CD4-positive, alpha-beta T cell (primary cell): ENCODE measurements around the gene AQR. TPM values are rescaled to one million over a fixed set of nuclear protein-coding genes. Genes with fewer than 3 reads are reported as not detected.

ENCODE experiments used
- ATAC-seq: fragments of 200-7000 bp; cut with Tn5 transposase; one replicate; pipeline ENCODE4 v1.10.0; 2022; ENCODE audit warnings: mild to moderate bottlenecking; ENCODE audit not compliant: poor library complexity
- CTCF ChIA-PET: fragments of 350-600 bp; sonication (Branson Sonifier 250); formaldehyde crosslinking; loops from one replicate; lab custom pipeline; 2021; ENCODE audit warnings: antibody characterized with exemption, inconsistent platforms; lab: Charles Lee
- POLR2A ChIA-PET: fragments of 350-600 bp; sonication (Branson Sonifier 250); formaldehyde crosslinking; loops from one replicate; lab custom pipeline; 2021; ENCODE audit warnings: antibody characterized with exemption, inconsistent platforms; lab: Charles Lee
- DNase-seq, 14 experiments: peaks; one replicate each; pipeline ENCODE4 v3.0.0-alpha.2; 2013 to 2020; ENCODE audit warnings: mixed read lengths in 2 of 14
- H3K27ac ChIP-seq, 2 donors: one replicate each; pipeline versions ENCODE4 v1.5.1 to v1.7.0; 2013; ENCODE audit warnings: low read length in 2 of 2, low read depth in 1 of 2, mild to moderate bottlenecking in 1 of 2
- H3K27me3 ChIP-seq, 2 experiments: 1 replicate in 1 of 2; 2 replicates in 1 of 2; pipeline versions ENCODE4 v1.6.1 to v1.7.0; 2013; ENCODE audit warnings: low read length in 2 of 2, control low read depth in 1 of 2, mild to moderate bottlenecking in 1 of 2, moderate library complexity in 1 of 2; ENCODE audit not compliant: insufficient read depth in 2 of 2, control insufficient read depth in 1 of 2
- H3K36me3 ChIP-seq: one replicate; pipeline ENCODE4 v1.6.1; 2013; ENCODE audit warnings: low read length, control low read depth; ENCODE audit not compliant: insufficient read depth
- H3K4me1 ChIP-seq: one replicate; pipeline ENCODE4 v1.6.1; 2013; ENCODE audit warnings: low read length, control low read depth; ENCODE audit not compliant: insufficient read depth
- H3K4me3 ChIP-seq: one replicate; pipeline ENCODE4 v1.5.1; 2013; ENCODE audit warnings: mild to moderate bottlenecking, low read length, moderate library complexity
- H3K9me3 ChIP-seq, 2 experiments: 1 replicate in 1 of 2; 2 replicates in 1 of 2; pipeline versions ENCODE4 v1.6.1 to v1.7.0; 2013; ENCODE audit warnings: low read length in 2 of 2, mild to moderate bottlenecking in 2 of 2, control low read depth in 1 of 2, moderate library complexity in 1 of 2; ENCODE audit not compliant: control insufficient read depth in 1 of 2, insufficient read depth in 1 of 2
- H3K27ac Mint-ChIP-seq: one replicate; pipeline ENCODE4 v1.8.0; 2020; ENCODE audit warnings: mixed read lengths
- H3K27me3 Mint-ChIP-seq: one replicate; pipeline ENCODE4 v1.8.0; 2021; ENCODE audit warnings: mixed read lengths
- H3K36me3 Mint-ChIP-seq: one replicate; pipeline ENCODE4 v1.8.0; 2021; ENCODE audit warnings: low read depth, mixed read lengths
- H3K4me1 Mint-ChIP-seq: one replicate; pipeline ENCODE4 v1.8.0; 2021; ENCODE audit warnings: low read depth, mixed read lengths
- H3K4me3 Mint-ChIP-seq: one replicate; pipeline ENCODE4 v1.8.0; 2020; ENCODE audit warnings: mild to moderate bottlenecking, mixed read lengths
- H3K9me3 Mint-ChIP-seq: one replicate; pipeline ENCODE4 v1.8.0; 2020; ENCODE audit warnings: mixed read lengths
- intact Hi-C, 2 experiments: fragments of 100-400 bp; cut with DNase I in 1 of 2; cut with micrococcal nuclease in 1 of 2; formaldehyde crosslinking; loops; one replicate each; pipeline versions ENCODE4 v1.15.1 to v1.9.0; 2023 to 2025; cut with DNase I, micrococcal nuclease
- total RNA-seq, 174 experiments: library from RNA in 2 of 174; stranded (reverse) in 2 of 174; gene quantifications; one replicate each; pipeline ENCODE4 v1.2.3 and lab custom pipeline; 2021 to 2026
- TF ChIP-seq, protein P1 (sequence below): fragments of 200-600 bp; IDR thresholded peaks from one replicate; pipeline ENCODE4 v1.8.0; 2022; ENCODE audit warnings: antibody characterized with exemption, mild to moderate bottlenecking

AQR gene
- total RNA-seq, 2 experiments from 2014 or later: 40.4 to 40.7 TPM

GRCh38 chr15:35007397-35007796 is 37.9 kb upstream of the AQR start:
- no peak overlapping the region for H3K4me3 ChIP-seq
- H3K27me3 Mint-ChIP-seq: peaks cover 8% of the 10 kb centered on the region
- CTCF ChIA-PET: no interaction called here
- ATAC-seq: no peak
- DNase-seq: no peak
- no peaks in the 10 kb centered on the region for H3K27me3 ChIP-seq
- no peaks in the 10 kb centered on the region for H3K4me1 Mint-ChIP-seq
- H3K36me3 Mint-ChIP-seq: no peaks in the 10 kb centered on the region
- no peaks in the 10 kb centered on the region for H3K4me1 ChIP-seq
- no peaks in the 10 kb centered on the region for H3K36me3 ChIP-seq
- no peak overlapping the region for H3K27ac Mint-ChIP-seq
- H3K9me3 ChIP-seq: no peaks in the 10 kb centered on the region
- no peak overlapping the region for H3K4me3 Mint-ChIP-seq
- H3K27ac ChIP-seq: no peak overlapping the region
- intact Hi-C loops: no loop called here
- TF ChIP-seq, protein P1, sequence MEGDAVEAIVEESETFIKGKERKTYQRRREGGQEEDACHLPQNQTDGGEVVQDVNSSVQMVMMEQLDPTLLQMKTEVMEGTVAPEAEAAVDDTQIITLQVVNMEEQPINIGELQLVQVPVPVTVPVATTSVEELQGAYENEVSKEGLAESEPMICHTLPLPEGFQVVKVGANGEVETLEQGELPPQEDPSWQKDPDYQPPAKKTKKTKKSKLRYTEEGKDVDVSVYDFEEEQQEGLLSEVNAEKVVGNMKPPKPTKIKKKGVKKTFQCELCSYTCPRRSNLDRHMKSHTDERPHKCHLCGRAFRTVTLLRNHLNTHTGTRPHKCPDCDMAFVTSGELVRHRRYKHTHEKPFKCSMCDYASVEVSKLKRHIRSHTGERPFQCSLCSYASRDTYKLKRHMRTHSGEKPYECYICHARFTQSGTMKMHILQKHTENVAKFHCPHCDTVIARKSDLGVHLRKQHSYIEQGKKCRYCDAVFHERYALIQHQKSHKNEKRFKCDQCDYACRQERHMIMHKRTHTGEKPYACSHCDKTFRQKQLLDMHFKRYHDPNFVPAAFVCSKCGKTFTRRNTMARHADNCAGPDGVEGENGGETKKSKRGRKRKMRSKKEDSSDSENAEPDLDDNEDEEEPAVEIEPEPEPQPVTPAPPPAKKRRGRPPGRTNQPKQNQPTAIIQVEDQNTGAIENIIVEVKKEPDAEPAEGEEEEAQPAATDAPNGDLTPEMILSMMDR: no peak
- no peaks in the 10 kb centered on the region for H3K9me3 Mint-ChIP-seq
- POLR2A ChIA-PET: no interaction called here

- no peaks in the 10 kb centered on the region for H3K9me3 ChIP-seq
- H3K4me1 ChIP-seq: no peaks in the 10 kb centered on the region
- no peak overlapping the region for H3K4me3 ChIP-seq
- no peaks in the 10 kb centered on the region for H3K27me3 ChIP-seq
- Mint-ChIP-seq H3K36me3 (no peaks in the 10 kb centered on the region), H3K9me3 (no peaks in the 10 kb centered on the region), H3K4me1 (no peaks in the 10 kb centered on the region), H3K27ac (no peak overlapping the region), H3K4me3 (no peak overlapping the region), H3K27me3 (peaks cover 8% of the 10 kb centered on the region)
- TF ChIP-seq, protein P1: no peak
- ChIA-PET CTCF (no interaction called here), POLR2A (no interaction called here)
- H3K27ac ChIP-seq: no peak overlapping the region
- intact Hi-C loops: no loop called here
- no peaks in the 10 kb centered on the region for H3K36me3 ChIP-seq
- ATAC-seq (no peak), DNase-seq (no peak)
Observed at GRCh38 chr15:35005933-35006332, 36.4 kb upstream of the AQR start.

- no peaks in the 10 kb centered on the region for H3K27me3 ChIP-seq
- Mint-ChIP-seq H3K27me3 (peaks cover 8% of the 10 kb centered on the region), H3K36me3 (no peaks in the 10 kb centered on the region), H3K27ac (no peak overlapping the region), H3K9me3 (no peaks in the 10 kb centered on the region), H3K4me3 (no peak overlapping the region), H3K4me1 (no peaks in the 10 kb centered on the region)
- H3K27ac ChIP-seq: no peak overlapping the region
- no peak for DNase-seq
- TF ChIP-seq, protein P1: no peak
- H3K4me1 ChIP-seq: no peaks in the 10 kb centered on the region
- ChIA-PET POLR2A (no interaction called here), CTCF (no interaction called here)
- H3K9me3 ChIP-seq: no peaks in the 10 kb centered on the region
- no peaks in the 10 kb centered on the region for H3K36me3 ChIP-seq
- ATAC-seq: no peak
- H3K4me3 ChIP-seq: no peak overlapping the region
- intact Hi-C loops: no loop called here
Observed at GRCh38 chr15:35003928-35004327, 34.4 kb upstream of the AQR start.
